ENCODE data around the gene ITPR1. TPM values are rescaled to one million over a fixed set of nuclear protein-coding genes. Genes with fewer than 3 reads are reported as not detected.

Gene ITPR1
- total RNA-seq, 1 donor: 16.4 TPM

GRCh38 chr3:4568841-4569240, 75.7 kb downstream of the ITPR1 start:
- no peak overlapping the region for H3K4me3 ChIP-seq (ENCODE audit: low read depth, low read length)
- TF ChIP-seq CTCF (IDR thresholded peaks at IDR 0.05; ENCODE audit: insufficient read depth, low read depth, low read length): no peak
- no peak for DNase-seq (ENCODE audit: low read depth)

GRCh38 chr3:4570840-4571621, 77.9 kb downstream of the ITPR1 start:
- no peak for DNase-seq (ENCODE audit: low read depth)
- TF ChIP-seq CTCF (IDR thresholded peaks at IDR 0.05; ENCODE audit: insufficient read depth, low read depth, low read length): no peak

GRCh38 chr3:4571690-4572334, 78.7 kb downstream of the ITPR1 start:
- TF ChIP-seq CTCF (IDR thresholded peaks at IDR 0.05; ENCODE audit: insufficient read depth, low read depth, low read length): peak; percentile 23
- no peak overlapping the region for H3K4me3 ChIP-seq (ENCODE audit: low read depth, low read length)
- no peak for DNase-seq (ENCODE audit: low read depth)

More at GRCh38 chr3:4570840-4571621, 77.9 kb downstream of the ITPR1 start:
- no peak overlapping the region for H3K4me3 ChIP-seq (ENCODE audit: low read depth, low read length)

GRCh38 chr3:4573153-4573552, 80.0 kb downstream of the ITPR1 start:
- no peak overlapping the region for H3K4me3 ChIP-seq (ENCODE audit: low read depth, low read length)
- no peak for DNase-seq (ENCODE audit: low read depth)
- no peak for TF ChIP-seq CTCF (IDR thresholded peaks at IDR 0.05; ENCODE audit: insufficient read depth, low read depth, low read length)

GRCh38 chr3:4574426-4574965, 81.3 kb downstream of the ITPR1 start:
- DNase-seq (ENCODE audit: low read depth): no peak
- TF ChIP-seq CTCF (IDR thresholded peaks at IDR 0.05; ENCODE audit: insufficient read depth, low read depth, low read length): no peak

GRCh38 chr3:4575381-4575780, 82.2 kb downstream of the ITPR1 start:
- DNase-seq (ENCODE audit: low read depth): no peak
- no peak for TF ChIP-seq CTCF (IDR thresholded peaks at IDR 0.05; ENCODE audit: insufficient read depth, low read depth, low read length)
- H3K4me3 ChIP-seq (ENCODE audit: low read depth, low read length): no peak overlapping the region

More at GRCh38 chr3:4574426-4574965, 81.3 kb downstream of the ITPR1 start:
- no peak overlapping the region for H3K4me3 ChIP-seq (ENCODE audit: low read depth, low read length)

All from fibroblast of villous mesenchyme (primary cell).